Cardiac fibroblast (primary cell): Measurements from ENCODE around the gene GLIS1.

Experiments used
- DNase-seq, 2 donors: peaks; one replicate each; pipeline versions ENCODE4 v3.0.0 to v3.0.0-alpha.2; 2010; ENCODE audit warnings: low read depth in 2 of 2
- H3K4me3 ChIP-seq, 2 donors: replicated peaks in 1 of 2; 1 replicate in 1 of 2; 2 replicates in 1 of 2; pipeline ENCODE4 v1.5.1; 2011; ENCODE audit warnings: low read depth in 2 of 2, low read length in 2 of 2, mild to moderate bottlenecking in 2 of 2, moderate library complexity in 1 of 2
- CTCF ChIP-seq: IDR thresholded peaks from one replicate; pipeline ENCODE4 v1.5.1; 2011; ENCODE audit warnings: low read depth, mild to moderate bottlenecking, low read length, inconsistent platforms

GLIS1 gene

GRCh38 chr1:53712276-53712675, 26.7 kb downstream of the GLIS1 start:
- no peak for TF ChIP-seq CTCF
- DNase-seq = no peak

GRCh38 chr1:53710584-53710983, 28.4 kb downstream of the GLIS1 start:
- H3K4me3 ChIP-seq = no peak overlapping the region
- TF ChIP-seq CTCF = no peak
- no peak for DNase-seq

More at GRCh38 chr1:53712276-53712675, 26.7 kb downstream of the GLIS1 start:
- H3K4me3 ChIP-seq = no peak overlapping the region

- DNase-seq = no peak
- no peak for TF ChIP-seq CTCF
- H3K4me3 ChIP-seq = no peak overlapping the region
Observed at GRCh38 chr1:53708687-53709086, 30.3 kb downstream of the GLIS1 start.

- DNase-seq = no peak
- H3K4me3 ChIP-seq = no peak overlapping the region
- TF ChIP-seq CTCF = no peak
Observed at GRCh38 chr1:53706356-53706755, 32.6 kb downstream of the GLIS1 start.

- no peak overlapping the region for H3K4me3 ChIP-seq
- no peak for TF ChIP-seq CTCF
- no peak for DNase-seq
Observed at GRCh38 chr1:53705446-53706096, 33.4 kb downstream of the GLIS1 start.

- H3K4me3 ChIP-seq = no peak overlapping the region
- TF ChIP-seq CTCF = no peak
- no peak for DNase-seq
Observed at GRCh38 chr1:53704804-53705445, 34.0 kb downstream of the GLIS1 start.
